ENCODE data around the gene TMEM80. TPM values are rescaled to one million over a fixed set of nuclear protein-coding genes. Genes with fewer than 3 reads are reported as not detected.
"Not testable (repeated sequence)": the region's sequence is repeated elsewhere in the genome, so short reads cannot be mapped to it uniquely, and the experiment has no call there.

TMEM80 gene
- total RNA-seq, 1 donor from 2014 or later: 16.9 TPM

- Mint-ChIP-seq H3K4me3 (ENCODE audit: unreplicated experiment) (no peak overlapping the region), H3K27me3 (ENCODE audit: low read depth) (no peaks in the 10 kb centered on the region), H3K9me3 (ENCODE audit: low read depth) (no peaks in the 10 kb centered on the region), H3K36me3 (ENCODE audit: low read depth) (no peaks in the 10 kb centered on the region), H3K27ac (ENCODE audit: unreplicated experiment) (no peak overlapping the region), H3K4me1 (ENCODE audit: low read depth) (peaks cover 8% of the 10 kb centered on the region)
- TF ChIP-seq, protein P1, sequence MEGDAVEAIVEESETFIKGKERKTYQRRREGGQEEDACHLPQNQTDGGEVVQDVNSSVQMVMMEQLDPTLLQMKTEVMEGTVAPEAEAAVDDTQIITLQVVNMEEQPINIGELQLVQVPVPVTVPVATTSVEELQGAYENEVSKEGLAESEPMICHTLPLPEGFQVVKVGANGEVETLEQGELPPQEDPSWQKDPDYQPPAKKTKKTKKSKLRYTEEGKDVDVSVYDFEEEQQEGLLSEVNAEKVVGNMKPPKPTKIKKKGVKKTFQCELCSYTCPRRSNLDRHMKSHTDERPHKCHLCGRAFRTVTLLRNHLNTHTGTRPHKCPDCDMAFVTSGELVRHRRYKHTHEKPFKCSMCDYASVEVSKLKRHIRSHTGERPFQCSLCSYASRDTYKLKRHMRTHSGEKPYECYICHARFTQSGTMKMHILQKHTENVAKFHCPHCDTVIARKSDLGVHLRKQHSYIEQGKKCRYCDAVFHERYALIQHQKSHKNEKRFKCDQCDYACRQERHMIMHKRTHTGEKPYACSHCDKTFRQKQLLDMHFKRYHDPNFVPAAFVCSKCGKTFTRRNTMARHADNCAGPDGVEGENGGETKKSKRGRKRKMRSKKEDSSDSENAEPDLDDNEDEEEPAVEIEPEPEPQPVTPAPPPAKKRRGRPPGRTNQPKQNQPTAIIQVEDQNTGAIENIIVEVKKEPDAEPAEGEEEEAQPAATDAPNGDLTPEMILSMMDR (IDR thresholded peaks at IDR 0.05): no peak
- no peak for DNase-seq (ENCODE audit: low spot score)
Measured at GRCh38 chr11:729492-730074, 34.0 kb downstream of the TMEM80 start.

GRCh38 chr11:733072-733471 is 37.5 kb downstream of the TMEM80 start:
- DNase-seq (ENCODE audit: low spot score): no peak
- H3K9me3 Mint-ChIP-seq (ENCODE audit: low read depth): no peaks in the 10 kb centered on the region
- H3K4me1 Mint-ChIP-seq (ENCODE audit: low read depth): peaks cover 4% of the 10 kb centered on the region
- TF ChIP-seq, protein P1 (IDR thresholded peaks at IDR 0.05): no peak
- H3K4me3 Mint-ChIP-seq (ENCODE audit: unreplicated experiment): no peak overlapping the region
- no peak overlapping the region for H3K27ac Mint-ChIP-seq (ENCODE audit: unreplicated experiment)
- peaks cover 2% of the 10 kb centered on the region for H3K36me3 Mint-ChIP-seq (ENCODE audit: low read depth)
- H3K27me3 Mint-ChIP-seq (ENCODE audit: low read depth): peaks cover 3% of the 10 kb centered on the region

GRCh38 chr11:734541-734940 is 38.9 kb downstream of the TMEM80 start:
- H3K9me3 Mint-ChIP-seq (ENCODE audit: low read depth); H3K27me3 Mint-ChIP-seq (ENCODE audit: low read depth); DNase-seq (ENCODE audit: low spot score); H3K36me3 Mint-ChIP-seq (ENCODE audit: low read depth); H3K4me3 Mint-ChIP-seq (ENCODE audit: unreplicated experiment); H3K27ac Mint-ChIP-seq (ENCODE audit: unreplicated experiment); H3K4me1 Mint-ChIP-seq (ENCODE audit: low read depth): not testable (repeated sequence)

DNA sequence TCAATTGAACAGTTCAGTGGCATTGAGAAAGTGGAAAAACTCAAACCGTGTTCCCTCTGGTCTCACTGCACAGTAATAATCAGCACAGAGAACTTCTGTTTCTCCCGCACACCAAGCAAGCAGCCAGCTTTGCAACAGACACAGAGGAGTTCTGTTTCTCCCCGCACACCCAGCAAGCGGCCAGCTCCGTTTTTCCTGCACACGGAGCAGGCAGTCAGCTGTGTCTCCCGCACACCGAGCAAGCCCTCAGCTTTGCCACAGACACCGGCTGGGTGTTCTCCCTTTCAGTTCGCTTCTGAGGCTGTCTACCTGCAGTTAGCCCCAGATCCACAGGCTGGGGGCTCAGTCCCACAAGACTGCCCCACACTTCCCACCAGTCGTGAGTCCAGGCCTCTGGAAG is 41.8 kb downstream of the TMEM80 start:
- H3K9me3 Mint-ChIP-seq (ENCODE audit: low read depth): no peaks in the 10 kb centered on the region
- no peak for DNase-seq (ENCODE audit: low spot score)
- TF ChIP-seq, protein P1 (IDR thresholded peaks at IDR 0.05): no peak
- H3K4me3 Mint-ChIP-seq (ENCODE audit: unreplicated experiment): no peak overlapping the region
- peaks cover 2% of the 10 kb centered on the region for H3K36me3 Mint-ChIP-seq (ENCODE audit: low read depth)
- no peak overlapping the region for H3K27ac Mint-ChIP-seq (ENCODE audit: unreplicated experiment)
- H3K27me3 Mint-ChIP-seq (ENCODE audit: low read depth): peaks cover 3% of the 10 kb centered on the region
- peaks cover 4% of the 10 kb centered on the region for H3K4me1 Mint-ChIP-seq (ENCODE audit: low read depth)

GRCh38 chr11:737899-738298 is 42.3 kb downstream of the TMEM80 start:
- not testable (repeated sequence) for H3K36me3 Mint-ChIP-seq (ENCODE audit: low read depth); H3K4me1 Mint-ChIP-seq (ENCODE audit: low read depth); H3K9me3 Mint-ChIP-seq (ENCODE audit: low read depth); H3K27ac Mint-ChIP-seq (ENCODE audit: unreplicated experiment); H3K4me3 Mint-ChIP-seq (ENCODE audit: unreplicated experiment); H3K27me3 Mint-ChIP-seq (ENCODE audit: low read depth); DNase-seq (ENCODE audit: low spot score)

- Mint-ChIP-seq H3K4me1 (ENCODE audit: low read depth) (peaks cover 8% of the 10 kb centered on the region), H3K9me3 (ENCODE audit: low read depth) (no peaks in the 10 kb centered on the region), H3K36me3 (ENCODE audit: low read depth) (no peaks in the 10 kb centered on the region), H3K27me3 (ENCODE audit: low read depth) (no peaks in the 10 kb centered on the region), H3K4me3 (ENCODE audit: unreplicated experiment) (no peak overlapping the region), H3K27ac (ENCODE audit: unreplicated experiment) (no peak overlapping the region)
- DNase-seq (ENCODE audit: low spot score): no peak
- TF ChIP-seq, protein P1 (IDR thresholded peaks at IDR 0.05): no peak
Measured at GRCh38 chr11:742156-742546, 46.5 kb downstream of the TMEM80 start.

Measured in chondrocyte (in vitro differentiated cells).